HG03135 (cell line): ENCODE results near the gene GNAO1.

Source experiments
- ATAC-seq: cut with Tn5 transposase; IDR thresholded peaks from one replicate; pipeline ENCODE4 v1.9.1; 2021; ENCODE audit warnings: mild to moderate bottlenecking, moderate library complexity; ENCODE audit not compliant: unreplicated experiment

Gene GNAO1

DNA sequence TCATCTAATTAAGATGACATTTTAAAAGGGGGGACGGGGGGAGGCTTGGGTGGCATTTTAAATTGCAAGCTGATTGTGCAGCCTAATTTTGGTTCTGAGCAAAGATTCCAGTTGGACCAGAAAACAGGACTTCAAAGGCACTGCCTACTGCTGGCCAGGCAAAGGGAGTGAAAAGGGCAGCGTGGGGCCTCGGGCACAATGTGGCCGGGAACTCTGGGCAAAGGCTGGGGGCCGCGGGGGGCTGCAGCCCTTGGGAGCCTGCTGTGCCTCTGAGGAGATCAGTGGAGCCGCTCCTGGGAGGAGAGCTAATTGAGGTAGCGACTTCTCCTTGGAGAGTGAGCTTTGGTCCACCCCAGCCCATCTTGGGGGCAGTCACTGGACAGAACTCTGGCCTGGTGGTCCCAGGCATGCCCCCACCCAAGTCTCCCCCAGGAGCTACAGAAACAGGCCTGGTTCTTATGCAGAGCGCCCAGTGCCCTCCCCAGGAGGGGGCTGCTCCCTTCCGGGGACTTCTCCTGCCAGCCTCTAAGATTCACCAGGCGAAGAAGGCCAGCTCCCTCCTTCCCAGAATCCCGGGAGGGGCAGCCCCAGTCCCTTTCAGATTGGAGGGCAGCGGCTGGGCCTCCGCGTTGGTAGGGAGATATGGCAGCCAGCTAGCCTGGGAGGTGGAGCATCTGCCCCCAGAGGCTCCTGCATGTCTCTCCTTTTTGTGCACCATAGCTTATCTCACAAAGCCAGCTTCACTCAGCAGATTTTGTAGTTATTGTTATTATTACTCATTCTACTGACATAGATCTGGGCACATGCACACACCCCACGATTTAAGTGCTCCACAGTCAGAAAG is 115.6 kb downstream of the GNAO1 start:
- no peak for ATAC-seq

DNA sequence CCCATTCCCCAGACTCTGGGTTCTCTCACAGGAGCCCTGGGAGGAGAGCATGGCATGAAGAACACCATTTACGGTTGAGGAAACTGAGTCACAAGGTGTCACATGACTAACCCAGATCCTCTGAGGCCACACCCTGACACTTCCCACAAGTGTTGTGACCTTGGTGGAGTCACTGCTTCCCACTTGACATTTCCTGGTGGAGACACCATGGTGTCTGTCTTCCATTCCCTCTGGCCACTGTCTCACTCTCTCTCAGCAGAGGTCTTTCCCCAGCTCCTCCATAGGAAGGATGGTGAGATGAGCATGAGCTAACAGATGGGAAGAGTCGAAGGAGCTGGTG is 116.2 kb downstream of the GNAO1 start:
- no peak for ATAC-seq

DNA sequence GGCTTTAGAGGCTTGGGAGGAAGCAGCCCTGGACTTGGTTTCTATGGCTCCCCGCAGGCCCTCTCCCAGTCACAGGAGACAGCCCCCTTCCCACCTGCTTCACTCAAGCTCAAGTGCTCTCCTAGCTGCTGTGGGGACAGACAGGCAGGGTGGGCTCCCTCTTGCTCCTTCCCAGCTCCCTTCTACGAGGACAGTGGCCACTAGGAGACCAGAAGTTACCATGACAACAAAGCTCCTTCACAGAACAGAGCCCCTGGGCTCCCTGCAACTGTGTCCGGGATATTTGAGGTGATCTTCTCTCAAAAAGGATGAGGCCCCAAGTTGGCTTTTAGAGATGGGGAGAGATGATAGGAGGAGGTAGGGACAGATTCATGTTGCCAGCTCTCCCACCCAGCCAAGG is 117.7 kb downstream of the GNAO1 start:
- no peak for ATAC-seq

DNA sequence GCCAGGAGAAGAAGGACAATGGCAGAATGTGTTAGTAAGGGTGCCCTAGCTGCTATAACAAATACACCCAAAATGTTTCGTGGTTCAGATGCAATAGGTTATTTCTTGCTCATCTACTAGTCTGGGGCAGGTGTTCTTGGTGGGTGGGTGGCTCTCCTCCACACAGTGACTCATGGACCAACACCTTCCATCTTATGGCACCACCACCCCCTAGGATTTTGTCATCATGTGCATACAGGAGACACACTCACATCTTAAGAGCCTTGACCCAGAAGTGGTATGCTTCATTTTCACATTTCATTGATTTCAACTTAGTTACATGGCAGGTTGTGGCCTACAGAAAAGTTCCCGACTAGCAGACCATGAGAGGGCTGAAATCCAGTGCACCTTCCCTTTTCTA is 119.4 kb downstream of the GNAO1 start:
- ATAC-seq = no peak

DNA sequence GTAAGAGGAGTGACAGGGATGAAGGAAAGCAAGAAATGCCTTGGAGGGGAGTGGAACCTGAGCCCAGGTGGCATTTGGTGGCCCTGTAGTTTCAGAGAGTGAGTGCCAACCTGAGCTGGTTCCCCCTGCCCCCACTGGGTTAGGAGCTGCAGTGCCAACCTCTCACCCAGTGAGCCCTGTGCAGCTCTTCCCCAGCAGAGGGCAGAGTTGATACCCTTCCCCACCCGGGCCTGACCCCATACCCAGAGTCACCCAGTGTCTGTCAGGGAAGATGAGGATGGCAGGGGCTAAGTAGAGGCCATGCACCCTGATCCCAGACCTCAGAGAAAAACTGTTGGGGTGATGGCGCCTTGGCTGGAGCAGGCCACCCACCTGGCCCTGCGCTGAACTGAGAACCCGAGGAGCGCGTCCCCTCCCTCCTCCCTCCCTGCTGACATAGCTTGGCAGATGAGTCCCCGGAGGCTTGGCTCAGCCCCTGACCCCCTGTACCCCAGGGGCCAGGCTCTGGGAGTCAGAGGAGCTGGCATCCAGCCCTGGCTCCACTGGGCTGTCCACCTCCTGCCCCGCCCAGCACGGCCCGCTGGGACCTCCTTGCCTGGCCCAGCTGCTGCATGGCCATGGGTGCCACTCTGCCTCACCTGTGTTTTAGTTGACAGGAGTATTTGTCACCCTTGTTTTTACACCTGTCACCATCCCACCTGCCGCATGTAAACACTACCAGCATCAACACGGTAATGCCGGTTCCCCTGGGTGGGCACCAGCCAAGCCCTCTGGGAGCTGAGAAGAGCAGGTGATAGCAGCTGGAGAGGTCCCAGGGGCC is 120.1 kb downstream of the GNAO1 start:
- no peak for ATAC-seq

DNA sequence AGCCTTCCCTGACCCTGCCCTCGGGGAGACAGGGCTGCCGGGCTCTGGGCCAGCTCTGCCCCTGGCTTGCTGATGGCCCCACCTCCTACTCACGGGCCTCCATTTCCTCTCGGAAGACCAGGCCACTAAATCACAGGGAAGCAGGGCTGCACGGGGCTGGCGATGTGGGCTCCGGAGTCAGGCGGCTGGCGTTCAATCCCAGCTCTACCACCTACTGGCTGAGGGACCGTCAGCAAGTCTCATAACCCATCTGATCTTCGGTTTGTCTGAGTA is 120.7 kb downstream of the GNAO1 start:
- ATAC-seq = no peak

DNA sequence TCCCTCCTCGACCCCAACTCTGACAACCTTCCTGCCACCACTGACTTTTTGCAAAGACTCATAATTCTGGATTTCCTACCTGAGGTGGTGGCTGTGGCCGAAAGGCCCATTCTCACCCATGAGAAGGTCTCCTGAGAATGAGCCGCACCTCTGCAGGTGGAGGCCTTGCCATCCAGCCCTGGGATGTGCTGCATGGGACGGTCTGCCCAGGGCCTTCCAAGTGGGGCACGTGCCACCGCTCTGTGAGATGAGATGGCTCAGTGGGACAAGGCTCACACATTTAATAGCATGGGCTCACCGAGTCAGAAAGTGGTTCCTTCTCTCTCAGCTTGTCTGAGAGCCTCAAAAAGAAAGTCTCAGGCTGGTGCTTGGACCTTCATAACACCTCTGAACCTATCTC is 121.3 kb downstream of the GNAO1 start:
- no peak for ATAC-seq

DNA sequence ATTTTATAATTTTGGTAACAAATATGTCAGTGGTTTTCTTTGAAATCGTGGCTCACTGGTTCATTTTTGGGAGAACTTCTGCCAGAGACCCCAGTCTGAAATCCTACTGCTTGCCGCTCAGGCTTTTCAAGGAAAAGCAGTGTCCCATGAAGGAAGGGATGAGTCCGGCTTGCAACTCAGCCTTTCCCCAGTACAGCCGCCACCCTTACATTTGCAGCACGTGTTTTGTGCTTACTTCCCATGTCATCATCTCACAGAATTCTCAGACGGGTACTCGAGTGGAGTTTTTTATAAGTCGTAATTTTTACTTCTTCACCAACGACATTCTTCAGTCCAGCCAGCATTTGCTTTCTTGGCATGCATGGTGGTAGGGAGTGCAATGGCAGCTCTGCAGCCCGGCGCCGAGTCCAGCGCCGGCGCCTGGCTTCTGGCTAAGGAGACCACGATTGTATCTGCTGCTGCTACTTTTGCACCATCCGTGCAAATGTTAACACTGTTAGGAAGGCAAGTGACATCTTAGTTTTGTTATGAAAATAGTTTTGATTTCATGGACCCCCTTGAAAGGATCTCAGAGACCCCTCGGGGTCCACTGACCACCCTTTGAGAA is 123.1 kb downstream of the GNAO1 start:
- no peak for ATAC-seq

DNA sequence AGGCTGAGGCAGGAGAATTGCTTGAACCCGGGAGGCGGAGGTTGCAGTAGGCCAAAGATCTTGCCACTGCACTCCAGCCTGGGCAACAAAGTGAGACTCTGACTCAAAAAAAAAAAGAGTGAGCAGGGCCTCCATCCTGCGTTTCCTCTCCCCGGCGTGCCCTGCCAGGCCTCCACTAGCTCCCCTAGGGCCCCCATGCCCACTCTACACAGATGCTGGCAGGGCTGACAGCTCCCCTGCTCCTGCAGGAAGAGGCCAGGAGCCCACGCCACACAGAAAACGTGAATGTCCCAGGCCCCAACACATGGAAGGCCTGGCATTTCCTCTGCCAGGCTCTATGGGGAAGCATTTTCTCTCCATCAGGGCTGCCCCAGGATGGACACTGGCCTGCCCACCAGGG is 124.7 kb downstream of the GNAO1 start:
- ATAC-seq = no peak

DNA sequence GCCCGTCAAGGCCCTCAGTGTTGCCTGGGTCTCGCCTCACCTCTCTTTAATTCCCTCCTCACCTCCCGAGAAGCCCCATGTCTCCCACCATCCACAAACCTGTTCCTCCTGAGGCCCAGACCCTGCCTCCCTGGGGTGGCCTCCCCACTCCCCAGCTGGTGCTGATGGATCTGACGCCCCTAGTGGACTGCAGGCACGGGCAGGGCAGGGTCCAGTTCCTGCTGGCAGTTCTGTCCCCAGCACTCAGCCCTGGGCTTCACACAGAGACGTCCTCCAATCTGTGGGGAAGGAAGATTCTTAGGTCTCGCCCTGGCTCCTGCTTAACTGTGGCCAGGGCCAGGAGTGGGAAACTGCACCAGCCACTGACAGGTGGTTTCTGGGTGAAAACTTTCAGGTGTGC is 125.3 kb downstream of the GNAO1 start:
- no peak for ATAC-seq

DNA sequence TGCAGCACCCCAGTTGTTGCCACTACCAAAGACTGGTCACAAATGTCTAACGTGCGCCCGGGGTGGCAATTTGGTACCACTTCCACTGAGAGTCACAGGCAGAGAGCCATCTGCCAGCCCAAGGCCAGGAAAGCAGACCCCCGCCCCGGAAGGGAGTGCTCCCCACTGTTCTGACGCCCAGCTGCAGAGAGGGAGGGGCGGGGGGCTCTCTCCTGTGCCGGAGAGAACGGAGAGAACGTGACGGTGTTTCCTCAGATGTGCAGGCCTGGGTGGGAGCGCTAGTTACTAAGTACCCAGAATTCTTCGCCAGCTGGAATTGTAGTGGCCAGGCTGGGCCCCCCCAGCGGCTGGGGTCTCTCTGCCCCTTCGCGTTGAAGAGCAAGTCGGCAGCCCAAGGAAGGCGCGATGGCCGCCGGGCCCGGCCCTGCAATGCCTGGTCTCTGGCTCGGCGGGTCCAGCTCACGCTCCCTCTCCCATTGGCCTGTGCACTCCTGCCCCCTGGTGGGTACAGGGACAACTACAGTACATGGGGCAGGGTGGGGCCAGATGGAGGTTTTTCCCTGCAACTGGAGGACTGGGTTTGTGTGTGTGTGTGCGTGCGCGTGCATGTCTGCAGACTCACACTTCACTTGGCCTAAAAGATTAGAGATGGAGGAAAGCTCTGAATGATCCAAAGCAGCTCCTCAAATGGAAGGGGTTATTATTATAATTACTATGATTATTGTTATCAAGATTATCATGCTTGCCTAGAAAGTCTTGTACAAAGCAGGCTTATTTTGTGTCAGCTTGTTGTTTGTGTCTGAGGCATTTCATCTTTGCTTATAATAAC is 126.9 kb downstream of the GNAO1 start:
- peak; percentile 95 for ATAC-seq

DNA sequence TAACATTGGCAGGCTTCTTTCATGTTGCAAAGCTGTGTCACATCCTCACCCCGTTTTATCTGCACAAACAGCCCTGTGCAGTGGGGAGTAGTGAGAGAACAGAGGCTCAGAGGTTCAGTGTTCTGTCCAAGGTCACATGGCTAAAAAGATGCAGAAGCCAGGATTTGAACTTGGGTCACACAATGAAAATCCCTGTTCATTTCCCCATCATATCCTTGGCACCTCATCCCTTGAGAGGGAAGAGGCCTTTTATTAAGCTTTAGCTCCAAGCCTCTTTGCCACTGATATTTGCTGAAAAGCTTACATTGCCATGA is 127.5 kb downstream of the GNAO1 start:
- ATAC-seq = no peak

DNA sequence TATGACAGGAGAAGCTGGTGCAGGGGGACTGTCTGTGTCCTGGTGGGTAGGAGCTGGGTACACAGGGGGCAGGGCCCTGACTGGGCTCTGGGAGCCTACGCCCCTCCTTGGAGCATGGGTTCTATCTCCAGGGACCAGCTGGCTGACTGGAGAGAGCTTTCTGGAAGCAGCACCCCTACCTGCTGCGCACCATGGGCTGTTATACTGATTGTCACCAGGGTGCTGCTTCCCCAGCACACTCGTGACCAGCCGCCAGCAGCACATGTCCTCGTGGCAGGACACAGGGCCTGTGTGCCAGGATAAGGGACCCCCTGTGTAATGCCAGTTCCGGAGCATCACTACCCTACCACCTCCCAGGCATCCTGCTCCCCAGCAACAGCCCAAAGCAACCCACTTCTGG is 128.1 kb downstream of the GNAO1 start:
- ATAC-seq = no peak

DNA sequence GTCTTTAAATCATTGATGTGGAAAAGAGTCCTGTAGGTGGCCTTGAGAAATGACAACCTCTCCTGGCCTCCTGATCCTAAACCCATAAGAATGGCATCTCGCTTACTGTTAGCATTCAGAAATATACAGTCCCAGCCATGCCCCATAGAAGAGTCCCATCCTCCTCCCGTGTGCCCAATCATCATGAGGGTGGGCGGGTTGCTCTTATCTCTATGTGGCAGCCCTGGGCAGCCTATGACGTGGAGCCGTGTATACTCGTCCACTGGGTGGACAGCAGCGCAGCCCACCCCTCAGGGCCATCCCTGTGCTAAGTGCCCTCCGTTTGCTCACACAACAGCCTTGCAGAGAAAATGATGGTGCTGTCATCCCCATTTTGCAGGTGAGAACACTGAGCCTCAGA is 128.8 kb downstream of the GNAO1 start:
- no peak for ATAC-seq

DNA sequence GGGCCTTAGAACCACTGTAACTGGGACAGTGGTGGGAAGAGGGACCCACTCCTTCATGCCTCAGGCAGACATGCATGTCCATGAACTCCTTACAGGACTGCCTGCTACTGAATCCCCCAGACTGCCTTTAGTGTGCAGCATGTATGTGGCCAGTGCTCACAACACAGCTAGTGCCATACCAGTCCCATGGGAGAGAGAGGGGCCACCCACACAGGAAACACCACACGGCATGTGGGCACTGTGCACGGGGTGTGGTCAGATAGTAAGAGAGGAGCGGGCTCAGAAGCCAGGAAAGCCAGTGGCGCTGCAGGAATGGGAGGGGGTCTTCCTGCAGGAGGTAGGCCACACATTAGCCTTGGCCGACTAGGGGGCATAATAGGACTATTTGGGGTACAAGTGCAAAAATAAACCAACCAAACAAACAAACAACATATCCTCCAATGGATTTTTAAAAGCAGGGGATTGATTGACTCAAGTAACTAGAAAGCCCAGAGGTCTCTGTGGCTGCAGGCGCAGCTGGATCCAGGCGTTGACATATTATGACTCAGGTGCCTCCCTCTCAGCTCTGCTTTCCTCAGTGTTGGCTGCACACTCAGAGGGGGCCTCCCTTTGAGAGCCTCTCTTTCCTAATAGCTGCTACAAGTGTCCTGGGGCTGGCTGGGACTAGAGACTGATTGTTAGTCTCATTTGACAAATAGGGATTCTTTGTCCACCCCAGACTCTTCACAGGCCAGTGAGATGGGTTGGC is 129.7 kb downstream of the GNAO1 start:
- ATAC-seq = no peak

DNA sequence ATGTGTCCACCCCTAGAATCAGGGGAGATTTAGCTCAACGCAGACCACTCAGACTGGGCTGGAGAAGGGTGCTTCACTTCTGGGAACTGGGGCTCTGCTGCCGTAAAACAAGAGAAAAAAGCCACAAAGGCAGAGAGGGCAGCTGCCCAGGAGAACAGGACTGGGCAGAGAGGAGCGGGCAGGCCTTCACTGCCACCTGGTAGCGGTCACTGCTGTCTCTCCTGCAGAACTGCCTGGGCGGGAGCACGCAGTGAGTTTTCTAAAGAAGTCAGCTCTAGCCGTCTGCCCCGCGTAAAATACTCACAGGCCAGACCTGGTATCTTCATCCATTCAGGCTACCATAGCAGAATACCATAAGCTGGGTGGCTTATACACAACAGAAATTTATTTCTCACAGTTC is 130.3 kb downstream of the GNAO1 start:
- no peak for ATAC-seq

DNA sequence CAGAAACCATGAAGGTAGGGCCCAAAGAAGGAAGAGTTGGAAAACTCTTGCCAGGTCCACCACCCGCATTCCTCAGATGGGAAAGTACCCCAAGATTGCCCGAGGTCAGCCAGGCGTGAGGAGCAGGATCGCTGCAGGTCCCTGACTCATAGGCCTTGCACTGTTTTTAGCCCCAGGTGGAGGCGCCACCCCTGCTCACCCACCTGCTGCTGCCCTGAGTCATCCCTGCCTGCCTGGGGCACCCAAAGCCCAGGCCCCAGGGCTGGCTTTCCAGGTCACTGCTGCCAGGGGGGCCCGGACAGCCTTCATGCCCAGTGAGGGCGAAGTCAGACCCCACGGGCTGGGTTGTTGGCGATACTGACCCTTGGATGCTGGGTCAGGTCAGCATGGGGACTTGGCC is 133.1 kb downstream of the GNAO1 start:
- no peak for ATAC-seq

DNA sequence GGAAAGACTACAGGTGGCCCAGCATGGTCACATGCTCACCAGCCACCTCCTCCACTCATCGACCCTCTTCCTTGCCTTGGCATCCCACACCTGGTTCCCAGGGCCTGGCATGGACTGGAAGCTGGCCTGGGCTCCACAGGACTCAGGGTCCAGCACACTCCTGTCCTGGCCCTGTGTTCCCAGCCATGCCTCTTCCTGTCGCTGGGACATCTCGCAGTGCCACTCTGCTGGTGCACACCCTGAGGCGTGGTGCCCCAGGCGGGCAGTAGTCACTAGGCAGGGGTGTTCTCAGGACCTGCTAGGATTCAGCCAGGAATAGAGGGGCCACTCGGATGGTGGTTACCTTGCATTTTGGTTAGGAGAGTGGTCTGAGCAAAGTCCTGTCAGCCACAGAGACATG is 134.7 kb downstream of the GNAO1 start:
- no peak for ATAC-seq

DNA sequence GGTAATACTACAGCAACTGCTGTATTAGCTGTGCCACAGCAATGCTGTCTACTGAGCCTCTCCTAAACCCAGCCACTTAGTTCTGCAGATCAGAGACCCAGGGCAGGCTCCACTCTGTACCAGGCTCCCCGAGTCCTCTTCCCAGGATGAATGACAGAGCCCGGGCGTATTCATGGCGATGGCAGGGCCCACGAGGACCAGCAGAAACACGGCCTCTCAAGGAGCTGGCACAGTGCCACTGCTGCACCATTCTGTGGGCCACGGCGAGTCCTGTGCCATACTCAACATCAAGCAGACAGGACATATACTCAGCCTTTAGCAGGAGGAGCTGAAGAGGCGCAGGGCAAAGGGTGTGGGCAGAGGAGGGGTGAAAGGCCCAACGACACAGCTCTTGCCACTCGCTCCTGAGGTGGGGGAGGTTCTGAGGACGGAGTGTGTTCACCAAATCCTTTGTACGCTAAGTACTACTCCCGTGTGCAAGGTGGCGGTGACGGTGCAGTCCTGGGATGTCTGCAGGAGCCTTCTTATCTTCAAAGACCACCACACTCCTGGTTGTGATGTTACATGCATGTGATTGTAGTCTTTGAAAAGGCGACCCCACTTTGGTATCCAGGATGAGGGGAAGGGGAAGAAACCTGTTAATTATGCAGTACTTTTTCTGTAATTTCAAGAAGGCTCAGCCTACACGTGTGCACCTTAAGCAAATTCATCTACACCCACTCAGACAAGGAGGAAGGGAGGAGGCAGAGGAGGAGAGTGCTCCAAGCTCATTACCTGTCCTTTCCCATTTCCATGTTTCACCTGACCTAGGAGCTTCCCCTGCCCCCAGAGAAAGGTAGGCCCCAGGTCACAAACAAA is 136.0 kb downstream of the GNAO1 start:
- no peak for ATAC-seq

DNA sequence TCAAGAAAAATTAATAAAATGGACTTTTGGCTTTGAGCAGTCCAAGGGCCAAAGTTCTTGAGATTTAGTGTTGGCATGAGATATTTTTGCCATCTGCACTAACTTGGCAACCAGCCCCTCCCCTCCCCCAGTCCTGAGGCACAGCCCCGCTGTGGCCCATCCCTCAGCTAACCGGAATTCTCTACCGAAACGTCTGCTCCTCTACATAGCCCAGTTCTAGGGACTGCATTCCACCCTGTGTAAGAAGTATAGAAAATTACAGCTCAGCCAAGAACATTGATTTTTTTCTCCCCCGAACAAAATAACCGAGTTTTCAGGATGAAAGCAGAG is 136.6 kb downstream of the GNAO1 start:
- no peak for ATAC-seq
